Fibroblast of lung (primary cell): ENCODE data around the gene SUCLG1. TPM values are rescaled to one million over a fixed set of nuclear protein-coding genes. Genes with fewer than 3 reads are reported as not detected.
"Not testable (repeated sequence)": the region's sequence is repeated elsewhere in the genome, so short reads cannot be mapped to it uniquely, and the experiment has no call there.

Experiments
- DNase-seq, 2 donors: peaks; one replicate each; pipeline versions ENCODE4 v3.0.0 to v3.0.0-alpha.2; 2010; ENCODE audit warnings: low read depth in 2 of 2
- H2AFZ ChIP-seq: 2 replicates; pipeline ENCODE4 v1.5.1; 2012; ENCODE audit warnings: low read length, control low read depth, inconsistent platforms
- H3K27ac ChIP-seq: 2 replicates; pipeline ENCODE4 v1.5.1; 2011; ENCODE audit warnings: low read length, control low read depth; ENCODE audit not compliant: insufficient read depth
- H3K27me3 ChIP-seq: 2 replicates; pipeline ENCODE4 v1.5.1; 2011; ENCODE audit warnings: mild to moderate bottlenecking, low read length; ENCODE audit not compliant: control insufficient read depth, insufficient read depth
- H3K36me3 ChIP-seq: 2 replicates; pipeline ENCODE4 v1.5.1; 2011; ENCODE audit warnings: low read length; ENCODE audit not compliant: control insufficient read depth, insufficient read depth
- H3K4me1 ChIP-seq: 2 replicates; pipeline ENCODE4 v1.5.1; 2011; ENCODE audit warnings: low read length; ENCODE audit not compliant: control insufficient read depth, insufficient read depth; ENCODE audit errors: extremely low read depth
- H3K4me2 ChIP-seq: 2 replicates; pipeline ENCODE4 v1.5.1; 2011; ENCODE audit warnings: low read length, control low read depth; ENCODE audit not compliant: insufficient read depth; ENCODE audit errors: extremely low read depth
- H3K4me3 ChIP-seq, 4 experiments: fragments of 200-600 bp in 1 of 4; sonication (generic) in 1 of 4; replicated peaks in 1 of 4; 2 replicates each; pipeline ENCODE4 v1.5.1; 2011 to 2016; ENCODE audit warnings: low read length in 4 of 4, low read depth in 3 of 4, mild to moderate bottlenecking in 3 of 4, control low read depth in 2 of 4, inconsistent platforms in 1 of 4, mixed read lengths in 1 of 4; ENCODE audit not compliant: insufficient read depth in 1 of 4; ENCODE audit errors: control extremely low read depth in 1 of 4
- H3K79me2 ChIP-seq: 2 replicates; pipeline ENCODE4 v1.5.1; 2012; ENCODE audit warnings: mild to moderate bottlenecking, low read length, inconsistent platforms; ENCODE audit not compliant: control insufficient read depth, insufficient read depth
- H3K9ac ChIP-seq: 2 replicates; pipeline ENCODE4 v1.5.1; 2011; ENCODE audit warnings: mild to moderate bottlenecking, low read length, control low read depth; ENCODE audit not compliant: insufficient read depth
- H3K9me3 ChIP-seq: 2 replicates; pipeline ENCODE4 v1.5.1; 2012; ENCODE audit warnings: low read depth, low read length; ENCODE audit not compliant: control insufficient read depth, insufficient read depth
- H4K20me1 ChIP-seq: 2 replicates; pipeline ENCODE4 v1.5.1; 2011; ENCODE audit warnings: low read length; ENCODE audit not compliant: control insufficient read depth, insufficient read depth; ENCODE audit errors: extremely low read depth
- EZH2 ChIP-seq: IDR thresholded peaks from 2 replicates; pipeline ENCODE4 v1.5.1; 2012; ENCODE audit warnings: low read length, control low read depth, mild to moderate bottlenecking; ENCODE audit errors: missing control alignments
- polyA plus RNA-seq, 2 donors: library from polyadenylated mRNA; depleted of rRNA in 1 of 2; stranded (reverse) in 1 of 2; unstranded in 1 of 2; fragments of >200 nt; gene quantifications; 2 replicates each; pipeline ENCODE4 v1.2.1, GENCODE V29; 2011 to 2012; ENCODE audit warnings: missing spikeins in 1 of 2
- total RNA-seq: library from RNA; depleted of rRNA; stranded (reverse); fragments of >200 nt; gene quantifications from 2 replicates; pipeline ENCODE4 v1.2.1, GENCODE V29; 2014
- TF ChIP-seq, protein P1 (sequence below), 2 donors: IDR thresholded peaks in 1 of 2; conservative IDR thresholded peaks in 1 of 2; 1 replicate in 1 of 2; 2 replicates in 1 of 2; pipeline ENCODE4 v1.5.1; 2011 to 2012; ENCODE audit warnings: low read length in 2 of 2, control low read depth in 1 of 2, inconsistent platforms in 1 of 2, low read depth in 1 of 2, mild to moderate bottlenecking in 1 of 2

SUCLG1 gene
- total and polyA plus RNA-seq, 2 donors (not counting 1 experiment from before 2014, with no cell fraction given): 50.0 to 63.1 TPM

GRCh38 chr2:84472856-84473565, 13.9 kb upstream of the SUCLG1 start:
- peaks cover 4% of the 10 kb centered on the region for H3K27me3 ChIP-seq
- TF ChIP-seq EZH2: no peak
- TF ChIP-seq, protein P1, sequence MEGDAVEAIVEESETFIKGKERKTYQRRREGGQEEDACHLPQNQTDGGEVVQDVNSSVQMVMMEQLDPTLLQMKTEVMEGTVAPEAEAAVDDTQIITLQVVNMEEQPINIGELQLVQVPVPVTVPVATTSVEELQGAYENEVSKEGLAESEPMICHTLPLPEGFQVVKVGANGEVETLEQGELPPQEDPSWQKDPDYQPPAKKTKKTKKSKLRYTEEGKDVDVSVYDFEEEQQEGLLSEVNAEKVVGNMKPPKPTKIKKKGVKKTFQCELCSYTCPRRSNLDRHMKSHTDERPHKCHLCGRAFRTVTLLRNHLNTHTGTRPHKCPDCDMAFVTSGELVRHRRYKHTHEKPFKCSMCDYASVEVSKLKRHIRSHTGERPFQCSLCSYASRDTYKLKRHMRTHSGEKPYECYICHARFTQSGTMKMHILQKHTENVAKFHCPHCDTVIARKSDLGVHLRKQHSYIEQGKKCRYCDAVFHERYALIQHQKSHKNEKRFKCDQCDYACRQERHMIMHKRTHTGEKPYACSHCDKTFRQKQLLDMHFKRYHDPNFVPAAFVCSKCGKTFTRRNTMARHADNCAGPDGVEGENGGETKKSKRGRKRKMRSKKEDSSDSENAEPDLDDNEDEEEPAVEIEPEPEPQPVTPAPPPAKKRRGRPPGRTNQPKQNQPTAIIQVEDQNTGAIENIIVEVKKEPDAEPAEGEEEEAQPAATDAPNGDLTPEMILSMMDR (conservative IDR thresholded peaks at IDR 0.05 in 1 of 2, IDR thresholded peaks at IDR 0.05 in 1 of 2; ENCODE audit: low read depth in 1 of 2, low read length in 2 of 2): no peak
- no peaks in the 10 kb centered on the region for H3K36me3 ChIP-seq
- H3K79me2 ChIP-seq: no peaks in the 10 kb centered on the region
- H3K9ac ChIP-seq: no peak overlapping the region
- no peak overlapping the region for H3K4me3 ChIP-seq
- H3K4me1 ChIP-seq: no peaks in the 10 kb centered on the region
- H3K9me3 ChIP-seq: no peaks in the 10 kb centered on the region
- no peak overlapping the region for H2AFZ ChIP-seq
- DNase-seq: no peak
- H4K20me1 ChIP-seq: no peaks in the 10 kb centered on the region
- H3K27ac ChIP-seq: no peak overlapping the region
- no peak overlapping the region for H3K4me2 ChIP-seq

GRCh38 chr2:84472423-84472822, 13.3 kb upstream of the SUCLG1 start:
- H3K79me2 ChIP-seq, H3K4me1 ChIP-seq, H3K4me2 ChIP-seq, H3K4me3 ChIP-seq, H4K20me1 ChIP-seq, H3K27ac ChIP-seq, H3K9ac ChIP-seq, H3K9me3 ChIP-seq, H3K27me3 ChIP-seq, H3K36me3 ChIP-seq, H2AFZ ChIP-seq: not testable (repeated sequence)
- peak; percentile 55 to 73 for DNase-seq

DNA sequence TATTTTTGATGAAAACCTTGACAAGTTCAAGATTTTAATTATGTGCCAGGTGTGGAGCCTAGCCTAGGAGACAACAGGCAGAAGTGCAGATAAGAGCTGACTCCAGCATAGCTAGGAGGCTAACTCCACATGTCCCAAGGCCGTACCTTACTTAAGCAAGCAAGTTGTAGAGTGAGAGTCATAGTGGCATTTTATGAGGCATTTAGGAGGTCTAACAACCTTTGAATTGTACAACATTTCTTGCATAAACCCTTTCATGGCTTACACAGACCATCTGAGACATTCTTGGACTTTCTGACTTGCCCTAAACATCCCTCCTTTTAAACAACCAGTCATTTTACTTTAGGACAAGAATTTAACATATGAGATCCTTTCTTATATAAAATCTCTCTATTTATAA, 8.3 kb upstream of the SUCLG1 start:
- no peaks in the 10 kb centered on the region for H3K27me3 ChIP-seq
- no peak overlapping the region for H3K4me3 ChIP-seq
- no peak overlapping the region for H3K4me2 ChIP-seq
- H3K27ac ChIP-seq: no peak overlapping the region
- H3K9me3 ChIP-seq: no peaks in the 10 kb centered on the region
- H3K79me2 ChIP-seq: no peaks in the 10 kb centered on the region
- H2AFZ ChIP-seq: no peak overlapping the region
- no peak overlapping the region for H3K9ac ChIP-seq
- no peak for TF ChIP-seq EZH2
- TF ChIP-seq, protein P1 (conservative IDR thresholded peaks at IDR 0.05 in 1 of 2, IDR thresholded peaks at IDR 0.05 in 1 of 2; ENCODE audit: low read depth in 1 of 2, low read length in 2 of 2): no peak
- H4K20me1 ChIP-seq: no peaks in the 10 kb centered on the region
- no peaks in the 10 kb centered on the region for H3K4me1 ChIP-seq
- no peaks in the 10 kb centered on the region for H3K36me3 ChIP-seq
- DNase-seq: no peak
